GM23338 (cell line): ENCODE results near the gene KCTD17. TPM values are rescaled to one million over a fixed set of nuclear protein-coding genes. Genes with fewer than 3 reads are reported as not detected.
A peak's percentile ranks its signal among the peaks of the same experiment; 100 is the strongest.

Source experiments
- ATAC-seq: fragments of 200-7000 bp; cut with Tn5 transposase; 3 replicates; pipeline ENCODE4 v1.9.1; 2020
- DNase-seq: peaks from one replicate; pipeline ENCODE4 v3.0.0-alpha.2; 2015; ENCODE audit warnings: low spot score
- H2AFZ ChIP-seq: fragments of 200-600 bp; sonication (generic); 2 replicates; pipeline ENCODE4 v1.8.0; 2016; ENCODE audit warnings: antibody characterized with exemption, mild to moderate bottlenecking, moderate library complexity
- H3F3A ChIP-seq: fragments of 200-600 bp; sonication (generic); replicated peaks from 2 replicates; pipeline ENCODE4 v1.8.0; 2017; ENCODE audit warnings: antibody characterized with exemption, mixed run types, low read depth
- H3K27ac ChIP-seq: fragments of 200-600 bp; sonication (generic); 2 replicates; pipeline ENCODE4 v1.6.1; 2016; ENCODE audit warnings: low read depth
- H3K27me3 ChIP-seq: fragments of 200-600 bp; sonication (generic); 2 replicates; pipeline ENCODE4 v1.8.0; 2016; ENCODE audit warnings: mild to moderate bottlenecking, mixed run types, moderate library complexity; ENCODE audit not compliant: insufficient read depth
- H3K36me3 ChIP-seq: fragments of 200-600 bp; sonication (generic); 2 replicates; pipeline ENCODE4 v1.8.0; 2016; ENCODE audit warnings: mild to moderate bottlenecking; ENCODE audit not compliant: insufficient read depth
- H3K4me1 ChIP-seq: fragments of 200-600 bp; sonication (generic); 2 replicates; pipeline ENCODE4 v1.8.0; 2016; ENCODE audit warnings: mild to moderate bottlenecking, moderate library complexity; ENCODE audit not compliant: insufficient read depth
- H3K4me2 ChIP-seq: fragments of 200-600 bp; sonication (generic); 2 replicates; pipeline ENCODE4 v1.7.1; 2017; ENCODE audit warnings: mixed run types
- H3K4me3 ChIP-seq: fragments of 200-600 bp; sonication (generic); 2 replicates; pipeline ENCODE4 v1.6.1; 2016; ENCODE audit warnings: mixed run types
- H3K79me2 ChIP-seq: fragments of 200-600 bp; sonication (generic); replicated peaks from 2 replicates; pipeline ENCODE4 v1.8.0; 2017; ENCODE audit warnings: mild to moderate bottlenecking; ENCODE audit not compliant: insufficient read depth
- H3K9me2 ChIP-seq: fragments of 200-600 bp; sonication (generic); 2 replicates; pipeline ENCODE4 v1.8.0; 2017; ENCODE audit not compliant: insufficient read depth
- H4K20me1 ChIP-seq: fragments of 200-600 bp; sonication (generic); replicated peaks from 2 replicates; pipeline ENCODE4 v1.8.0; 2017; ENCODE audit warnings: mild to moderate bottlenecking; ENCODE audit not compliant: insufficient read depth
- H3K27ac Mint-ChIP-seq: 2 replicates; pipeline ENCODE4 v1.8.0; 2020; ENCODE audit warnings: inconsistent platforms, mild to moderate bottlenecking, moderate library complexity, mixed read lengths
- H3K27me3 Mint-ChIP-seq: 3 replicates; pipeline ENCODE4 v1.8.0; 2022; ENCODE audit warnings: low read depth, mild to moderate bottlenecking, moderate library complexity, mixed read lengths, inconsistent platforms; ENCODE audit not compliant: insufficient read depth, poor library complexity
- H3K36me3 Mint-ChIP-seq: 3 replicates; pipeline ENCODE4 v1.8.0; 2021; ENCODE audit warnings: low read depth, mild to moderate bottlenecking, inconsistent platforms, moderate library complexity, mixed read lengths
- H3K4me1 Mint-ChIP-seq: 3 replicates; pipeline ENCODE4 v1.8.0; 2020; ENCODE audit warnings: mild to moderate bottlenecking, inconsistent platforms, mixed read lengths
- H3K4me3 Mint-ChIP-seq: 3 replicates; pipeline ENCODE4 v1.8.0; 2021; ENCODE audit warnings: moderate library complexity, mild to moderate bottlenecking, inconsistent platforms, mixed read lengths
- H3K9me3 Mint-ChIP-seq: 3 replicates; pipeline ENCODE4 v1.8.0; 2020; ENCODE audit warnings: moderate library complexity, mild to moderate bottlenecking, inconsistent platforms, mixed read lengths
- CREB1 ChIP-seq: fragments of 250-450 bp; sonication (Bioruptor Pico); IDR thresholded peaks from 2 replicates; pipeline ENCODE4 v1.5.0; 2020; ENCODE audit warnings: low read depth, mild to moderate bottlenecking, moderate library complexity
- NANOG ChIP-seq: IDR thresholded peaks from 2 replicates; pipeline ENCODE4 v1.6.1; 2016; ENCODE audit warnings: antibody characterized with exemption, borderline replicate concordance
- POLR2AphosphoS5 ChIP-seq: IDR thresholded peaks from 2 replicates; pipeline ENCODE4 v1.6.1; 2016; ENCODE audit warnings: antibody characterized with exemption, low read depth
- ZNF114 ChIP-seq: fragments of 250-450 bp; sonication (Bioruptor Pico); IDR thresholded peaks from 2 replicates; pipeline ENCODE4 v1.5.0; 2020; ENCODE audit warnings: mild to moderate bottlenecking, moderate library complexity
- polyA plus RNA-seq: library from polyadenylated mRNA; unstranded; fragments of >200 nt; fragmentation: Nextera tagmentation; extraction: Ambion mirVana; gene quantifications from 2 replicates; pipeline ENCODE4 v1.2.1, GENCODE V29; 2016
- total RNA-seq: library from RNA; depleted of rRNA; stranded (reverse); fragments of >200 nt; shearing (Covaris generic); gene quantifications from 2 replicates; pipeline ENCODE4 v1.2.3, GENCODE V29; 2014
- TF ChIP-seq, protein P1 (sequence below), 2 experiments: fragments of 200-600 bp in 1 of 2; sonication (generic) in 1 of 2; conservative IDR thresholded peaks; 2 replicates each; pipeline versions ENCODE4 v1.5.1 to v1.6.1; 2016 to 2017; ENCODE audit warnings: antibody characterized with exemption in 2 of 2, low read depth in 2 of 2, mild to moderate bottlenecking in 2 of 2, moderate library complexity in 1 of 2
- TF ChIP-seq, protein P2 (sequence below): IDR thresholded peaks from 2 replicates; pipeline ENCODE4 v1.6.1; 2016; ENCODE audit warnings: antibody characterized with exemption

The KCTD17 gene
- total and polyA plus RNA-seq, 2 experiments from 2014 or later = 25.1 to 35.0 TPM

DNA sequence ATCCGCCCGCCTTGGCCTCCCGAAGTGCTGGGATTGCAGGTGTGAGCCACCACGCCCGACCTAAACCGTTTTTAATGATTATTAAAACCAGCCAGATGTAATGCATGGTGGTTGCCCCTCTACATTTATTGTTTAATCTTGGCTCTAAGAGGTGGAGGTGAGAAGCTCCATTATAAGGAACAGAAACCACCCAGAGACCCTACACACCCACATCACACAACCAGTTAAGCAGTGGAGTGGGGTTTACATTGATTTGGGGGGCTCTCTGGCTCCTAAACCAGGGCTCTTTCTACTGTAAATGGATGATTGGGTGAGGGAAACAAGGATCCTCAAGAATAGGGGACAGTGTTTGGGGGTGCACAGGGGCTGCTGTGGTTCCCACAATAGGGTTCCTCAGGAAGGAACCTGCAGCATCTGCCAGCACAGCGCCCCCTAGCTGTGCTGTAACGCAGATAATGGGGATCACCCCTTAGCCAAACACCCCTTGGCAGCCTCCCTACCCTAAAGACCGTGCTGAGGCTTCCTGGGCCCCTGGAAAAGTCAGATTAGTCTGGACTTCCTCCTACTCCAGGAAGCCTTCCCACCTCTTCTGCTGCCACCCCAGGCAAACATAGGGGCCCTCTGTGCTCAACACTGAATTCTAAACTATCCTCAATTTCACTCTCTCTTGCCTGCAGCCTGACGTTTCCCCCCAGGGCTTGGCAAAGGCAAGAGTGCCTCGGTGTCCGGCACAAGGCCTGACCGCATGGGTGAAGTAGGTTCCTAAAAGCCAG is 29.6 kb upstream of the KCTD17 start:
- H3K4me3 Mint-ChIP-seq = peak overlapping the region; percentile 49
- peaks cover 16% of the 10 kb centered on the region for H3K27me3 Mint-ChIP-seq
- no peak overlapping the region for H2AFZ ChIP-seq
- H3K9me2 ChIP-seq = no peaks in the 10 kb centered on the region
- H3K79me2 ChIP-seq = peaks cover 39% of the 10 kb centered on the region
- peak; percentile 82 for DNase-seq
- peaks cover 31% of the 10 kb centered on the region for H3K36me3 Mint-ChIP-seq
- no peaks in the 10 kb centered on the region for H3F3A ChIP-seq
- H4K20me1 ChIP-seq = no peaks in the 10 kb centered on the region; the same call in 1 of the 2 replicates
- peaks cover 19% of the 10 kb centered on the region; the same call in 2 of the 3 replicates for H3K4me1 Mint-ChIP-seq
- H3K4me1 ChIP-seq = peaks cover 12% of the 10 kb centered on the region; the same call in 1 of the 2 replicates
- H3K36me3 ChIP-seq = no peaks in the 10 kb centered on the region
- H3K27me3 ChIP-seq = no peaks in the 10 kb centered on the region
- no peak overlapping the region for H3K4me2 ChIP-seq
- H3K4me3 ChIP-seq = no peak overlapping the region
- no peaks in the 10 kb centered on the region for H3K9me3 Mint-ChIP-seq
- no peak overlapping the region for H3K27ac Mint-ChIP-seq
- no peak for TF ChIP-seq POLR2AphosphoS5
- TF ChIP-seq, protein P1, sequence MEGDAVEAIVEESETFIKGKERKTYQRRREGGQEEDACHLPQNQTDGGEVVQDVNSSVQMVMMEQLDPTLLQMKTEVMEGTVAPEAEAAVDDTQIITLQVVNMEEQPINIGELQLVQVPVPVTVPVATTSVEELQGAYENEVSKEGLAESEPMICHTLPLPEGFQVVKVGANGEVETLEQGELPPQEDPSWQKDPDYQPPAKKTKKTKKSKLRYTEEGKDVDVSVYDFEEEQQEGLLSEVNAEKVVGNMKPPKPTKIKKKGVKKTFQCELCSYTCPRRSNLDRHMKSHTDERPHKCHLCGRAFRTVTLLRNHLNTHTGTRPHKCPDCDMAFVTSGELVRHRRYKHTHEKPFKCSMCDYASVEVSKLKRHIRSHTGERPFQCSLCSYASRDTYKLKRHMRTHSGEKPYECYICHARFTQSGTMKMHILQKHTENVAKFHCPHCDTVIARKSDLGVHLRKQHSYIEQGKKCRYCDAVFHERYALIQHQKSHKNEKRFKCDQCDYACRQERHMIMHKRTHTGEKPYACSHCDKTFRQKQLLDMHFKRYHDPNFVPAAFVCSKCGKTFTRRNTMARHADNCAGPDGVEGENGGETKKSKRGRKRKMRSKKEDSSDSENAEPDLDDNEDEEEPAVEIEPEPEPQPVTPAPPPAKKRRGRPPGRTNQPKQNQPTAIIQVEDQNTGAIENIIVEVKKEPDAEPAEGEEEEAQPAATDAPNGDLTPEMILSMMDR (conservative IDR thresholded peaks at IDR 0.05; ENCODE audit: low read depth in 2 of 2) = peak; percentile 83 to 85
- ATAC-seq = peak; percentile 37
- H3K27ac ChIP-seq = no peak overlapping the region

DNA sequence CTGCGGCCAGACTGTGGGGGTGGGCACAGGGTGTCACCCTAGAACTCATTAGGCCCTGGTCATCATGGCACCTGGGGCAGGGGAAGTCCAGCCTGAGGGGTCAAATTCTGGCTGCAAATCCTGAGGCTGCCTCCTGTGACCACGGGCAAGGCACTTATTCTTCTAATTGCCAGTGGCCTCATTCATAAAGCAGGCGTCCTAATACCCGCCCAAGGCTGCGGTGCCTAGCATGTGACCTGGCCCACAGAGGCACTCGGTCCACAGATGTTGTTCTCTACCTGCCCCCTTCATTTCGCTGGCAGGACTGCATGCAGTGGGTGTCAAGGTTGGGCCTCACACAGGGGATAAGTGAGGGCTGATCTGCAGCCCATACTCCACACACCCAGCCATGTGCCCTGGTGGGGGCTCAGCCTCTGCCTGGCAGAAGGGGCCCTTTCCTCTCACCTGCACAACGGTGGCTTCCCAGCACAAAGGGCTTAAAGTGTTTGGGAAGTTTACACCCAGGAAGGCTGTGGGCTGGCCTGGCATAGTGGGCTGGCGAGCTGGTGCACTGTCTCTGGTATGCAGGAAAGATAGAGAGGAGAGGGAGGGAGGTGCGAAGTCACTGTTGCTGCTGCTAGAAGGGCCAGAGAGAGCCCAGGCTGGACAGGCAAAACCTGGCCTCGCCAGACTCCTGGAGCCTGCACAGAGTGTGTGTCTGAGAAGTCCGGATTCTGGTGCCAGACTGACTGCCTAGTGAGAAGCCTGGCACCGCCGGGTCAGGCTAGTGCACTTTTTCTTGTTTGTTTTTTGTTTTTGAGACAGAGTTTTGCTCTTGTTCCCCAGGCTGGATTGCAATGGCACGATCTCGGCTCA is 28.8 kb upstream of the KCTD17 start:
- H2AFZ ChIP-seq = no peak overlapping the region
- no peak for TF ChIP-seq NANOG
- TF ChIP-seq, protein P2, sequence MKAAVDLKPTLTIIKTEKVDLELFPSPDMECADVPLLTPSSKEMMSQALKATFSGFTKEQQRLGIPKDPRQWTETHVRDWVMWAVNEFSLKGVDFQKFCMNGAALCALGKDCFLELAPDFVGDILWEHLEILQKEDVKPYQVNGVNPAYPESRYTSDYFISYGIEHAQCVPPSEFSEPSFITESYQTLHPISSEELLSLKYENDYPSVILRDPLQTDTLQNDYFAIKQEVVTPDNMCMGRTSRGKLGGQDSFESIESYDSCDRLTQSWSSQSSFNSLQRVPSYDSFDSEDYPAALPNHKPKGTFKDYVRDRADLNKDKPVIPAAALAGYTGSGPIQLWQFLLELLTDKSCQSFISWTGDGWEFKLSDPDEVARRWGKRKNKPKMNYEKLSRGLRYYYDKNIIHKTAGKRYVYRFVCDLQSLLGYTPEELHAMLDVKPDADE = no peak
- no peak for TF ChIP-seq ZNF114 (CRISPR knock-in tag)
- no peak for TF ChIP-seq CREB1 (CRISPR knock-in tag)
- no peak for TF ChIP-seq POLR2AphosphoS5
- H3K27me3 ChIP-seq = no peaks in the 10 kb centered on the region
- Mint-ChIP-seq H3K36me3 (peaks cover 34% of the 10 kb centered on the region), H3K9me3 (no peaks in the 10 kb centered on the region), H3K4me3 (no peak overlapping the region), H3K27me3 (peaks cover 16% of the 10 kb centered on the region), H3K4me1 (peaks cover 17% of the 10 kb centered on the region; the same call in 2 of the 3 replicates), H3K27ac (no peak overlapping the region)
- peaks cover 37% of the 10 kb centered on the region for H3K79me2 ChIP-seq
- peaks cover 6% of the 10 kb centered on the region for H4K20me1 ChIP-seq
- no peak overlapping the region for H3K4me2 ChIP-seq
- peaks cover 12% of the 10 kb centered on the region; the same call in 1 of the 2 replicates for H3K4me1 ChIP-seq
- no peak for DNase-seq
- H3F3A ChIP-seq = no peaks in the 10 kb centered on the region
- H3K4me3 ChIP-seq = no peak overlapping the region
- no peak for ATAC-seq
- H3K36me3 ChIP-seq = peaks cover 1% of the 10 kb centered on the region; the same call in 1 of the 2 replicates
- H3K27ac ChIP-seq = no peak overlapping the region
- H3K9me2 ChIP-seq = no peaks in the 10 kb centered on the region
